Suppressor macrophage treated with lipopolysaccharide for 4 hours (primary cell): Measurements from ENCODE around the gene LMAN1L.

Experiments used
- DNase-seq: peaks from one replicate; pipeline ENCODE4 v3.0.0-alpha.2; 2020

The LMAN1L gene

GRCh38 chr15:74839526-74840395 is 27.1 kb downstream of the LMAN1L start:
- DNase-seq, result no peak

DNA sequence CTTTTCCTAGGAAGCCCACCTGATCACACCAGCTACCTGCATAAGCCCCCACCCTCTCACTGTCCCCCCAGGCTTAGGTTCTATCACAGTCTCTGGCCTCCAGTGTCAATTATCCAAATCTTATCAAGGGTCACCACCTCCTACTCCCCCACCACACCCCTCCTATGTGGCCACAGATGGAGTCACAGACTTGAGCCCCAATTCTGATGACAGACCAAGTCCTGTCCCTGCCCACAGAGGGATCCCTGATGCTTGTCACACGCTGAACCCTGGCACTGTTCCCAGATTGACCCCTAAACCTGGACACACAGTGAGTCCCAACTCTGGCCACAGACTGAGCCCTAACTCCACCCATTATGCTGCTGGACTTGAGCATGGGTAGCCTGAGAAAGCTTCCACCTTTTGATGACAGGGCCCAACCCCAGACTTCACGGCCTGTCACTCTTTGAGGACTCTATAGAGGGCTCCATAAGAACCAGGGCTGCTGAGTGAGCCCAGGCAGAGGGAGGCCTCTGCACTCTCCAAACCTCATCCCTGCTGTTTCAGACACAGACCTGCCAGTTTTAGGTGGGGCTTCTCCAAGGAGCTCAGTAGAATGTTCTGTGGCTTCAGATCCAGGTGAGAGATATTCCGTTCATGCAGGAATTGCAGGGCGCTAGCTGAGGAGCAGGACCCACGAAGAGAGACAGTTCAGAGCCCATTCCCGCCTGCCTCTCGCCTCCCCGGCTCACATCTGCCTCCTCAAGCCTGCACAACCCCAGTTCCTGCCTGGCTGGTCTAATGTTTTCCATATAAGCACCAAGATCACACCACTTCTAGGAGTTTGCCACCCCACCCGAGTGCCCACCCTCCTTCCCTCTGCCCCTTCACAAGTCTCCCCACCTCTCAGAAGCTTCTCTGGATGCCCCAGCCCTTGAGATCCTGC is 28.5 kb downstream of the LMAN1L start:
- DNase-seq, result no peak

DNA sequence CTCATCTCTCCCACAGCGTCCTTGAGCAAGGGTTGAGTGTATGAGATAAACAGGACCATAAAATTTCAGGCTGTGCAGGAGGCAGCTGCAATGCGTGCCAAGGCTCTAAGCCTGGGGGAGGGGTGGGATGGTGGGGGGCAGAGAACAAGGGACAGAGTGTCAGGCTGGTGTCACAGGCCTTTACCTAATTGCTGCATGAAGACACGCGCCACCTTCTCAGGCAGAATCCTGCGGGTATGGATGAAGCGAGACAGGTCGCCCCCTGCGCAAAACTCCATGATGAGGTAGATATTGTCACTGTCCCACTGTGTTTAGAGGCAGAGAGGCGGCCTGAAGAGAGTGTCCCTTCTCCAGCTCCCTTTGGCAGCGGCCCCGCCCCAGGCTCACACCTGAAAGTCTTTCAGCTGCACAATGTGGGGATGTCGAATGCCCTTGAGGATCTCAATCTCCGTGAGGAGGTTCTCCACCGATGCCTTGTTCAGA is 29.3 kb downstream of the LMAN1L start:
- DNase-seq, result no peak

- DNase-seq, result peak; percentile 96
Observed at GRCh38 chr15:74842581-74843444, 30.2 kb downstream of the LMAN1L start, which contains the start of gene ULK3. Gene ULK3 (minus strand): TSS chr15:74843156. CDS start chr15:74843105, 51 bp downstream.

- no peak for DNase-seq
Observed at GRCh38 chr15:74843445-74843828, 30.8 kb downstream of the LMAN1L start.

- no peak for DNase-seq
Observed at GRCh38 chr15:74843891-74844299, 31.3 kb downstream of the LMAN1L start.

DNA sequence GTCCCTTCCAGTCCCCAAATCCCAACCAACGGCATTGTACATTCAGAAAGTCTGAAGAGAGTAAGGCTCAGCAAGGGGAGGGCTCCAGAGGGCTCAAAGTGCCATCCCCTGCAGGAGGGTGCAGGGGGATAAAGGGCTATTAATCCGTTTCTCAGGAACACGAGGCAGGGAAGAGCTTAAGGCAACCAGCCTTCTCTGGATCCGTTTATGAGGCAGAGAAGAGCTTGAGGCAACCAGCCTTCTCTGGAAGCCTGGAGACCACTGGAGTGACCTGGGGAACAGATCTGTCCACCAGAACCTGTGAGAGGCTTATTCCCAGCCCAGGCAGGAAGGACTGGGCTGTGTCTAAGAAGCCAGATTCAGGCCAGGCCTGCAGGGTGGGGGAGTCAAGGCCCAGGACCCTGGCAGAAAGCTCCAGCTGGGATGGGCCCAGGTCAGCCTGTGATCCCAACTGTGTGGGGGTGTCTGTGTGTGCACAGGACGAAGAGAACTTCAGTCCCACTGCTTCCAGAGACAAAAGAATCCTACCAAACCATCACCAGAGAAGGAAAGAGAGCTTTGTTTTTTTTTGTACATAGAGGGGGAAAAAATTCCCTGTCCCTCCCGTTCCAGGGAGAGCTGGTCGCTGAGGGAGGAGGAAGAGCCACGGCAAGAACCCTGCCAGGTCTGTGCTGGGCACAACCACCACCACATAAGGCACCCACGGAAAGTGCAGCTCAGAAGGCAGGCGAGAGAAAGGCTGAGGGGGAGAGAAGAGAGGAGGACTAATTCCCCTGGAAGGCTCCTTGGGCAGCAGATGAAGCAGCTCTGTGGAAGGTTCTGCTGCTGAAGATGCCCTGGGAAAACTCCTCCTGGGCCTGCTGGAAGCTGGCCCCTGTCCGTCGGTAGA is 31.9 kb downstream of the LMAN1L start:
- DNase-seq, result no peak

DNA sequence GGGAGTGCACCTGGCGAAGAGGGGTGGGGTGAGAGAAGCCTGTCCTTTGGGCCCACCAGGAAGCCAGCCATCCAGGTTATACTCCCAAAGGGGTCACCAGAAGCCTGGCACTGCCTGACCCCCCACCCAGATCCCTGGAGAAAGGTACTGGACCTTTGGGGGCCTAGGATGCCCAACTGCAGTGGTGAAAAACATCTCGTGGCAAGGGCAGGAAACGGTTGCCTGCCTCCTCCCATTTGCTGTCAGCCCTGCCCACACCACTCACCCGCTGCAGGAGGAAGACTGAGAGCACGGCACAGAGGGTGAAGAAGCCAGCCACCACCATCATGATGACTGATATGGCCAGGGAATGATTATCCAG is 32.6 kb downstream of the LMAN1L start:
- no peak for DNase-seq

- no peak for DNase-seq
Observed at GRCh38 chr15:74845581-74845980, 32.9 kb downstream of the LMAN1L start.

GRCh38 chr15:74847432-74847831 is 34.8 kb downstream of the LMAN1L start:
- no peak for DNase-seq

GRCh38 chr15:74850393-74850792 is 37.8 kb downstream of the LMAN1L start:
- DNase-seq, result no peak

GRCh38 chr15:74851960-74852359 is 39.3 kb downstream of the LMAN1L start:
- no peak for DNase-seq

DNA sequence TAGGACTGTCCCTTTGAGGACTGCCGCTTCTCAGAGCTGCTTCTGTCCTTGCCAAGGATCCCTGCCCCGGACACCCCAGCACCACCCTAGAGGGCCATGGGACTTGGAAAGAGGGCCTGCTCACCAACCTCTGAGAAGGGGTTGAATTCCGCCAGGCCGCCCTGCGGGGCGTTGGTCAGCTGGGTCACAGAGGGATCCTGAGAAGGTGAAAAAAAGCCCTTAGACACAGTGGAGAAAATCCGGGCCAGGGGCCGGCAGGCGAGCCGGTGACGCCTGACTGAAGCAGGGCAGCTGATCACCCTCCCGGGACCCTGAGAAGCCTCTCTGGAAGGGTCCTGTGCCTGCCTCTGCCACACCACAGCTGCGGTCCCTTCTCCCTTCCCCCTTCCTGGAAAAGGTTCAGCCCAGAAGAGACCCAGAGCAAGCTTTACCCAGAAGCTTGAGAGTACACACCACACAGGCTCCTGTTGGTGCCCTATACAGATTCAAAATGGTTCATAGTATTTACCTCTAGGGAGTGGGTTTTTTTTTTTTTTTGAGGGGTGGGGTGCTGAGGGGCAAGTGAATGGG is 41.9 kb downstream of the LMAN1L start:
- no peak for DNase-seq

DNA sequence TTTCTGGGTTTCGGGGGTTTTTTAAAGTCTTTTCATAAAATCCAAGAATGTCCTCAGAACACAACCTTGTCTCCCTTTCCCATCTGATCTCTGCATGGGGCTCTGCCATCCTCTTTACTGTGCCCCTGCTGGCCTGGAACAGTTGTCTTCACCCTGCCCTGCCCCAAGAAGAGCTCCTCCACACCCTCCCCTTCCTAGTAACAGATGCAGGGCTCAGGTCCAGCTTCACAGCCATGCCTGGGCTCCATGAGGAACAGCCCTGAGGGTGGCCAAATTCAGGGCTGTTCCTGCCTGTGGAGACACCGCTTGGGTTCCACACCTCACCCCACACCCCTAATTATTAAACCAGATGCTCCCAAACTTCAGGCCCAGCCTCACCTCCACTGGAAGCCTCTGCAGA is 43.2 kb downstream of the LMAN1L start:
- DNase-seq, result no peak

DNA sequence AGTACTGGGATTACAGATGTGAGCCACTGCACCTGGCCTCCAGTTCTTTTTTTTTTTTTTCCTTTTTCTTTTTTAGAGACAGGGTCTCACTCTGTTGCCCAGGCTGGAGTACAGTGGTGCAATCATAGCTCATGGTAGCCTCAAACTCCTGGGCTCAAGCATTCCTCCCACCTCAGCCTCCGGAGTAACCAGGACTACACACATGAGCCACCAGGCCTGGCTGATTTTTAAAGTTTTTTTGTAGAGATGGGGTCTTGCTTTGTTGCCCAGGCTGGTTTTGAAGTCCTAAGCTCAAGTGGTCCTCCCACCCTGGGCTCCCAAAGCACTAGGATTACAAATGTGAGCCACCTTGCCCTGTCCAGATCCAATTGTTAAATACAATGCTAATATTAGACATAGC is 43.9 kb downstream of the LMAN1L start:
- DNase-seq, result no peak

DNA sequence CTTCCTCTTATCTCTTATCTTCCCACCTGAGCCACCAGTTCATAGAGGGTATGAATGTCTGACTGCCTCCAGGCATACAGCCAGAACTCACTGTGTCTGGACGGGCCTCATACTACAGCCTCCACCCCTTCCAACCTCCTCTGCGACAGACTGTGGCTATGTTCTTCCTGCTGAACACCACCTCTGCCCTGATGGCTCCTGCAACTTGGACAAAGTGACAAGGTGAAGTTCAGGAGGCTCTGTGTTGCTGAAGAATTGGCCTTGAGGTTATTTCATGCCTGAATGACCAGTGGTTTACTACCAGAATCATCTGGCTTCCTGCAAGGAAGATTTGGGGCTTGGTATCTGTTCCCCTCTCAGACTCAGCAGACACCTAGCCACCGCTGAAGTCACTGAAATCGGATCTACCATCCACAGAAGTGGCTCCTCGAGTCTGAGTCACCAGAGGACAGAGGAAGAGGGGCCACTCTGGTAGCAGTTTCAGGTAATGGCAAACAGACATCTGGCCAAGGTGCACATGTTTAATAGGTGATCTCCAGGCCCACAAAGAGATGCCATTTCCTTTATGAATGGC is 44.5 kb downstream of the LMAN1L start:
- DNase-seq, result no peak

- DNase-seq, result no peak
Observed at GRCh38 chr15:74857671-74858368, 45.2 kb downstream of the LMAN1L start.

GRCh38 chr15:74858369-74858740 is 45.7 kb downstream of the LMAN1L start:
- DNase-seq, result no peak

DNA sequence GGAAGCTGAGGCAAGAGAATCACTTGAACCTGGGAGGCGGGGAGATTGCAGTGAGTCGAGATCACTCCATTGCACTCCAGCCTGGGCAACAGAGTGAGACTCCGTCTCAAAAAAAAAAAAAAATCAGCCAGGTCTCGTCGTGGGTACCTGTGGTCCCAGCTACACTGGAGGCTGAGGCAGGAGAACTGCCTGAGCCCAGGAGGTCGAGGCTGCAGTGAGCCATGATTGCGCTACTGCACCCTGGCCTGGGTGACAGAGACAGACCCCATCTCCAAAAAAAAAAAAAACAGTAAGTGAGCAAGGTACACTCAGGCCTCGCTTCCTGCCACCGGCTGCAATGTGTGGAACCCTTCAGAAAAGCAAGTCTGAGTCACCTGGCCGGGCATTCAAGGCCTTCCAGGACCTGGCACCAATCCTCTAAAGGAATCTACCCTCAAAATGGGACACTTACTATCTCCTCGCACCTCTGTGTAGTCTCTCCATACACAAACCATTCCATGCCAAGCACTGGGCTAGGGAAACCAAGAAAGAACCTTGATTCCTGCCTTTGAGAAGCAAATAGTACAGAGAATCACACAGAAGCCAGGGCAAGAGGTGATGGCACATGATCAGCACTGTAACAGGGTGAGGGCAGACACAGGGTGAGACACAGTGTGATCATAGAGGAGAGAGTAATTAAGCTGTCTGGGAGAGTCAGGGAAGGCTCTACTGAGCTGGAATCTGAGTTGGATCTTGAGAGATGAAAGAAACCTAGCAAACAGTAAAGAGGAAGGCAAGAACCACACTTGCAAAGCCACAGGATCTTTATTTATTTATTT is 50.8 kb downstream of the LMAN1L start:
- DNase-seq, result no peak
